Mucosa of rectum (tissue), 2 donors: ENCODE measurements around the gene PNMA1.

ENCODE experiments used
- H3K27ac ChIP-seq, 2 donors: one replicate each; pipeline ENCODE4 v1.7.0; 2013; ENCODE audit warnings: inconsistent platforms in 2 of 2, low read depth in 2 of 2, low read length in 2 of 2
- H3K27me3 ChIP-seq, 2 donors: one replicate each; pipeline ENCODE4 v1.7.0; 2013; ENCODE audit warnings: low read length in 2 of 2; ENCODE audit not compliant: control insufficient read depth in 2 of 2, insufficient read depth in 2 of 2
- H3K36me3 ChIP-seq, 2 donors: one replicate each; pipeline ENCODE4 v1.7.0; 2013; ENCODE audit warnings: low read length in 2 of 2; ENCODE audit not compliant: control insufficient read depth in 2 of 2, insufficient read depth in 2 of 2
- H3K4me1 ChIP-seq, 2 donors: one replicate each; pipeline ENCODE4 v1.7.0; 2013; ENCODE audit warnings: low read length in 2 of 2, mild to moderate bottlenecking in 1 of 2; ENCODE audit not compliant: control insufficient read depth in 2 of 2, insufficient read depth in 2 of 2
- H3K4me3 ChIP-seq, 2 donors: one replicate each; pipeline ENCODE4 v1.7.0; 2013; ENCODE audit warnings: low read length in 2 of 2
- H3K9ac ChIP-seq, 2 donors: one replicate each; pipeline ENCODE4 v1.7.0; 2013; ENCODE audit warnings: low read length in 2 of 2, low read depth in 1 of 2, mild to moderate bottlenecking in 1 of 2
- H3K9me3 ChIP-seq, 2 donors: one replicate each; pipeline ENCODE4 v1.7.0; 2013; ENCODE audit warnings: low read length in 2 of 2; ENCODE audit not compliant: control insufficient read depth in 2 of 2
- donor health status: healthy.
- donor health status: Normal muscosa, but diverticular disease.

Gene PNMA1

DNA sequence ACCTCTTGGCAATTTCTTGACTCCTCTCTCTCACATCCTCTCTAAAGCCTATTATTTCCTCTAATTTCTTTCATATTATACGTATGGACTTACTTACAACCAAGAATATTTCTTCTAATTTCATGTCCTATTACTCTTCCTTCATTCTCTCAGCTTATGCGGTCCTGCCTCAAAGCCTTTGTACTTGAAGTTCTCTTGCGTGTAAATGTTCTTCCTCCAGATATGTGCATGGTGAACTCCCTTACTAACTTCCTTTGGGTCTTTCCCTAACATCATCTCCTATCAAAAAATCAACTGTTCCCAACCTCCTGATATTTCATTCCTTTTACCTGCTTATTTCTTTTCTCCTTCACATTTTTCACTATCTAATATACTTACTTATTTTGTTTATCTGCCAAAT, 46.3 kb downstream of the PNMA1 start:
- Histone ChIP-seq H3K9ac (no peak overlapping the region), H3K27me3 (no peaks in the 10 kb centered on the region), H3K27ac (no peak overlapping the region), H3K4me3 (no peak overlapping the region), H3K36me3 (no peaks in the 10 kb centered on the region), H3K9me3 (no peaks in the 10 kb centered on the region), H3K4me1 (no peaks in the 10 kb centered on the region)

DNA sequence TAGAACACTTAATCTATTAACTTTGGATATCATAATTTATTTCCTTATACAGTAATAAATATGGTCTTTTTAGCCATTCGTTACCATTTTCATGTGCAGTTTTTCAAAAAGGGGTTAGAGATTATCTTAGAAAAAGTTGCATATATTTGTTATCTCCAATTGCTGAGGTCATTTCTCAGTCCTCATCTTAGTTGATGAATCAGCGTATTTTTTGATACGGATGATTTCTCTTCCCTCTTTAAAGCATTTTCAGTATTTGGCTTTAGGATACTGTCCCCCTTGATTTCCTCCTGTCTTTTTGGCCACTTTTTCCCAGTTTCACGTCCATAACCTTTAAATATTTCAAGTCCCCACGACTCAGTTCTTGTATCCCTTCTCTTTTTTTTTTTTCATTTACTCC, 47.6 kb downstream of the PNMA1 start:
- H3K36me3 ChIP-seq: no peaks in the 10 kb centered on the region
- no peaks in the 10 kb centered on the region for H3K27me3 ChIP-seq
- no peak overlapping the region for H3K27ac ChIP-seq
- H3K9me3 ChIP-seq: no peaks in the 10 kb centered on the region
- H3K4me3 ChIP-seq: no peak overlapping the region
- H3K4me1 ChIP-seq: no peaks in the 10 kb centered on the region
- H3K9ac ChIP-seq: no peak overlapping the region

DNA sequence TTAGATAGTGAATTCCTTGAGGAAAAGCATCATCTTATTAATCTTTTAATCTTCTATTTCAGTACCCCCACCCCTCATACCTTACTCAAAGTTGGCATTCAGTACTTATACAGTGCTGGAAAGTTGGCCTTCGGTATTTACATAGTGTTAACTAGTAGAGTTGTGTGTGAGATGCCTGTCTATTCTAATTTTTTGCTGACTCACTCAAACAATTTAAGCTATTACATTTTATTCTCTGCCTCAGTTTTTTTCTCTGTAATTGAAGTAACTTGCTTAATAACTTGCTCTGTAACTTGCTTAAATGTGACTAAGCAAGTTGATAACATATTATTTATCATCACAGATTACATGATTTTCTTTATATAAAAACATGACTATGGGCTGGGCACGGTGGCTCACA, 49.1 kb downstream of the PNMA1 start:
- Histone ChIP-seq H3K4me1 (no peaks in the 10 kb centered on the region), H3K27ac (no peak overlapping the region), H3K9me3 (no peaks in the 10 kb centered on the region), H3K27me3 (no peaks in the 10 kb centered on the region), H3K4me3 (no peak overlapping the region), H3K36me3 (no peaks in the 10 kb centered on the region), H3K9ac (no peak overlapping the region)

DNA sequence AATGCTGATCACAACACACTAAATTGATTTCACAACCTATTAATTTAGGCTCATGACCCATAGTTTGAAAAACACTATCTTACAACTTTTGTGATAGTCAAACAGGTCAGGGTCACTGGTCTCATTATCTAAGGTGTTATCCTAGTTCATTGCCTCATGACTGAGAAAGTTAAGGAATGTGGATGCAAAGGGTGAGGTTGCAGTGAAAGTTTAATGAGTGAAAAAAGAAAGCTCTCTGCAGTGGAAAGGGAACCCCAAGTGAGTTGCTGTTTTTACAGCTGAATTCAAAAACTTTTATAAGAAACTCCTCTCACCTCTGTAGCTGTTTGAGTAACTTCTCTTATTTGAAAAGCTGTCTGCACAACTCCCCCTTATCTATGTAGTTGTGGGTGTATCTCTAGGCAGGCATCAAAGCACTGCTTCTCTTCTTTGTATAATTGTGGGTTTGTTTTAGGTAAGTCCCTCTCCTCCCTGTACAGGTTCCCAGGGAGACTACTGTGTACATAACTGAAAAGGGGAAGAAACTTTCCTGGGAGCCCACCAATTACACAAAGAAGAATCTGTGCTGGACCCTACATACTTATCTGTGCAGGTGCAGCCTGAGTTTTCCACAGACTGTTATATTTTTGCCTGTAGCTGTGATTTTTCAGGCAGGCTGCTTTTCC, 50.5 kb downstream of the PNMA1 start:
- Histone ChIP-seq H3K4me1 (no peaks in the 10 kb centered on the region), H3K4me3 (no peak overlapping the region), H3K36me3 (no peaks in the 10 kb centered on the region), H3K9me3 (no peaks in the 10 kb centered on the region), H3K27me3 (no peaks in the 10 kb centered on the region), H3K27ac (no peak overlapping the region), H3K9ac (no peak overlapping the region)

DNA sequence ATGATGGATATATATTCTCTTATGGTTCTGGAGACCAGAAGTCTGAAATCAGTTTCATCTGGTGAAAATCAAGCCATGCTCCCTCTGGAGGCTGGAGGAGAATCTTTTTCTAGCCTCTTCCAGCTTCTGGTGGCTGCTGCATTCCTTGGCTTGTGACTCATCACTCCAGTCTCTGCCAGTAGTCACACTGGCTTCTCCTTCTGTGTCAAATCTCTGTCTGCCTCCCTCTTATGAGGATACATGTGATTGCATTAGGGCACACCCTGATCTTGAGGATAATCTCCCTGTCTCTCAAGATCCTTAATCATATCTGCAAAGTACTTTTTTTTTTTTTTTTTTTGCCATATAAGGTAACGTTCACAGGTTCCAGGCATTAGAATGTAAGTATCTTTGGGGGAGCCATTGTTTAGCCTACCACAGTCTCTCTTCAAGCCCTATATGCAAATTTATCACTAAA, 51.7 kb downstream of the PNMA1 start:
- no peaks in the 10 kb centered on the region for H3K9me3 ChIP-seq
- H3K36me3 ChIP-seq: no peaks in the 10 kb centered on the region
- H3K4me3 ChIP-seq: no peak overlapping the region
- no peaks in the 10 kb centered on the region for H3K4me1 ChIP-seq
- H3K27me3 ChIP-seq: no peaks in the 10 kb centered on the region
- no peak overlapping the region for H3K27ac ChIP-seq
- H3K9ac ChIP-seq: no peak overlapping the region

DNA sequence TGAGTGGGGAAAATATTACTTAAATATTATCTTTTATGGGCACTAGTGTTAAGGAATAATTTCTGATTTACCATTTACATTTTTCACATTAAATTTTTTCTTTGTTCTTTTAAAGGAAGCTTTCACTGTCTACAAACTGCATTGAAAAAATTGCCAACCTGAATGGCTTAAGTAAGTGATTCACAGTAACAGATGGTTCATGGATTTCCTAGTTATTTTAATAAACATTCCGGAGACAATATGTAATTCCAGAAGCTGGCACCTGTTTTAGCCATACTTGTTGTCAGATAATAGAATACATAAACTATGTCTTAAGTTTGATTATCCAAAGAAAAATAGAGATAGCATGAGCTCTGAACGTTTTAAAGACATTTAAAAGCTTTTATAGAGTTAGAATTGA, 52.3 kb downstream of the PNMA1 start:
- no peaks in the 10 kb centered on the region for H3K27me3 ChIP-seq
- no peaks in the 10 kb centered on the region for H3K9me3 ChIP-seq
- no peak overlapping the region for H3K27ac ChIP-seq
- no peaks in the 10 kb centered on the region for H3K36me3 ChIP-seq
- H3K9ac ChIP-seq: no peak overlapping the region
- no peaks in the 10 kb centered on the region for H3K4me1 ChIP-seq
- H3K4me3 ChIP-seq: no peak overlapping the region
